Measurements from ENCODE around the gene ARID1A. TPM values are rescaled to one million over a fixed set of nuclear protein-coding genes. Genes with fewer than 3 reads are reported as not detected.

ARID1A gene
- total and polyA plus RNA-seq, 2 of the 4 experiments (the other 2 are of a cell fraction), result 14.0 to 40.7 TPM

DNA sequence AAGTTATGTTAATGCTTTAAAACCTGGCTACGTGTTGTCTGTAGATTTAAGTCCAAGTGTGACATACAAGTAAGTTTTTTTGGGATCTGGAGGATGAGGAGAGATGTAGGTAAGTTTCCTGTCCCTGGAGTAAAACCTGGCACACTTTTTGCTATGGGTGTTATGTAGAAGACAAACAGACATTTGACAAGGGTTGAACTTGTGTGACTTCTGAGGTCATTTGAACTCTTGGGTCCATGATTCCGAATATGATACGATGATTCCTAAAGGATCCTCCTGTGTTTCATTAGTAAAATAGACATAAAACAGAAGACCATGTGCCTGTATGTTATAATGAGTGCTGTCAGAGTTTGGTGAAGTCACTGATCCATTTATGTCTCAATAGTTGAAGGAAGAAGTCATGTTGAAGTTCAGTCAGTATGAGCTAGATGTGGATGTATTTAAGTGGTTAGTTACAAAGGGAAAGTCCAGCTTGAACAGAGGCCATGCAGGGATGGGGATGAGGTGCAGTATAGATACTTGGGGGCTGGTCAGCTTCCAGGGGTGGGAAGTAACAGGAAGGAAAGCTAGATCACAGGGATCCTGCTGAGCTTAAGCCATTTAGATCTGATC lies 44.3 kb downstream of the ARID1A start:
- Histone ChIP-seq H4K91ac (ENCODE audit: insufficient read depth, low read depth, low read length) (no peak overlapping the region), H3K4ac (ENCODE audit: low read depth, low read length) (no peak overlapping the region), H3K36me3 (ENCODE audit: control insufficient read depth, insufficient read depth, low read length) (peaks cover 32% of the 10 kb centered on the region), H2BK120ac (ENCODE audit: low read depth, low read length) (no peak overlapping the region), H4K5ac (ENCODE audit: low read depth, low read length) (no peak overlapping the region), H3K56ac (ENCODE audit: extremely low read depth, insufficient read depth, low read length) (no peak overlapping the region), H4K20me1 (ENCODE audit: insufficient read depth, low read length) (peaks cover 29% of the 10 kb centered on the region; the same call in 1 of the 2 replicates), H4K8ac (ENCODE audit: low read depth in 2 of 2, low read length in 2 of 2) (no peak overlapping the region), H3K79me1 (ENCODE audit: low read depth in 1 of 2, low read length in 2 of 2) (peaks cover 38 to 81% of the 10 kb centered on the region in 2 experiments), H3K14ac (replicated peaks; ENCODE audit: low read depth, low read length) (no peak overlapping the region), H3K4me2 (ENCODE audit: low read depth, low read length) (no peak overlapping the region), H3K4me1 (ENCODE audit: control insufficient read depth, insufficient read depth, low read length) (peaks cover 5% of the 10 kb centered on the region), H2AFZ (replicated peaks; ENCODE audit: low read length, poor library complexity) (no peak overlapping the region), H2BK5ac (ENCODE audit: low read depth, low read length, poor library complexity, severe bottlenecking) (peak overlapping the region; percentile 9), H2AK9ac (replicated peaks; ENCODE audit: low read depth, low read length, poor library complexity) (no peak overlapping the region), H3K23ac (ENCODE audit: low read depth, low read length) (no peak overlapping the region), H2BK15ac (ENCODE audit: low read depth, low read length) (no peak overlapping the region), H2AK5ac (ENCODE audit: low read depth, low read length) (no peak overlapping the region), H2BK20ac (ENCODE audit: low read depth, low read length) (no peak overlapping the region), H3K9ac (ENCODE audit: low read depth, low read length) (no peak overlapping the region), H3K9me1 (ENCODE audit: insufficient read depth, low read length) (peaks cover 11% of the 10 kb centered on the region; the same call in 1 of the 2 replicates), H3K9me3 (ENCODE audit: control insufficient read depth, insufficient read depth, low read length) (no peaks in the 10 kb centered on the region), H3K27ac (ENCODE audit: insufficient read depth, low read length) (no peak overlapping the region), H3K4me3 (ENCODE audit: insufficient read depth, low read depth, low read length) (no peak overlapping the region), H3K27me3 (ENCODE audit: control insufficient read depth, insufficient read depth, low read length) (no peaks in the 10 kb centered on the region), H3K18ac (ENCODE audit: low read depth, low read length) (no peak overlapping the region)
- intact Hi-C loops (cut with micrococcal nuclease) (no loop called here), in situ Hi-C loops (cut with MboI; ENCODE audit: low sequenced_read_pairs) (no loop called here), dilution Hi-C loops (cut with HindIII; ENCODE audit: low sequenced_read_pairs, unreplicated experiment) (no loop called here)
- BruUV-seq (replicated peaks), result no TSS peak
- TF ChIP-seq, protein P1, sequence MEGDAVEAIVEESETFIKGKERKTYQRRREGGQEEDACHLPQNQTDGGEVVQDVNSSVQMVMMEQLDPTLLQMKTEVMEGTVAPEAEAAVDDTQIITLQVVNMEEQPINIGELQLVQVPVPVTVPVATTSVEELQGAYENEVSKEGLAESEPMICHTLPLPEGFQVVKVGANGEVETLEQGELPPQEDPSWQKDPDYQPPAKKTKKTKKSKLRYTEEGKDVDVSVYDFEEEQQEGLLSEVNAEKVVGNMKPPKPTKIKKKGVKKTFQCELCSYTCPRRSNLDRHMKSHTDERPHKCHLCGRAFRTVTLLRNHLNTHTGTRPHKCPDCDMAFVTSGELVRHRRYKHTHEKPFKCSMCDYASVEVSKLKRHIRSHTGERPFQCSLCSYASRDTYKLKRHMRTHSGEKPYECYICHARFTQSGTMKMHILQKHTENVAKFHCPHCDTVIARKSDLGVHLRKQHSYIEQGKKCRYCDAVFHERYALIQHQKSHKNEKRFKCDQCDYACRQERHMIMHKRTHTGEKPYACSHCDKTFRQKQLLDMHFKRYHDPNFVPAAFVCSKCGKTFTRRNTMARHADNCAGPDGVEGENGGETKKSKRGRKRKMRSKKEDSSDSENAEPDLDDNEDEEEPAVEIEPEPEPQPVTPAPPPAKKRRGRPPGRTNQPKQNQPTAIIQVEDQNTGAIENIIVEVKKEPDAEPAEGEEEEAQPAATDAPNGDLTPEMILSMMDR (conservative IDR thresholded peaks at IDR 0.05; ENCODE audit: low read depth, low read length), result no peak
- TF ChIP-seq RAD21 (IDR thresholded peaks at IDR 0.05; ENCODE audit: low read length) (no peak), SMC3 (IDR thresholded peaks at IDR 0.05; ENCODE audit: low read depth, low read length) (no peak), MXI1 (IDR thresholded peaks at IDR 0.05; ENCODE audit: borderline replicate concordance, low read depth, low read length) (no peak), BHLHE40 (IDR thresholded peaks at IDR 0.05; ENCODE audit: low read depth, low read length) (no peak), CEBPB (IDR thresholded peaks at IDR 0.05; ENCODE audit: low read depth, low read length) (no peak), MAZ (IDR thresholded peaks at IDR 0.05; ENCODE audit: borderline replicate concordance, low read depth, low read length) (no peak), CHD1 (IDR thresholded peaks at IDR 0.05; ENCODE audit: low read depth, low read length) (no peak), MAFK (IDR thresholded peaks at IDR 0.05; ENCODE audit: low read depth, low read length) (no peak), RCOR1 (IDR thresholded peaks at IDR 0.05; ENCODE audit: insufficient replicate concordance, low read length) (no peak), NFE2L2 (IDR thresholded peaks at IDR 0.05; ENCODE audit: low read depth, low read length) (no peak), POLR2A (IDR thresholded peaks at IDR 0.05; ENCODE audit: low read depth, low read length) (no peak), RFX5 (IDR thresholded peaks at IDR 0.05; ENCODE audit: low read depth, low read length) (no peak), FOS (IDR thresholded peaks at IDR 0.05; ENCODE audit: low read depth, low read length) (no peak)
- TF ChIP-seq, protein P2, sequence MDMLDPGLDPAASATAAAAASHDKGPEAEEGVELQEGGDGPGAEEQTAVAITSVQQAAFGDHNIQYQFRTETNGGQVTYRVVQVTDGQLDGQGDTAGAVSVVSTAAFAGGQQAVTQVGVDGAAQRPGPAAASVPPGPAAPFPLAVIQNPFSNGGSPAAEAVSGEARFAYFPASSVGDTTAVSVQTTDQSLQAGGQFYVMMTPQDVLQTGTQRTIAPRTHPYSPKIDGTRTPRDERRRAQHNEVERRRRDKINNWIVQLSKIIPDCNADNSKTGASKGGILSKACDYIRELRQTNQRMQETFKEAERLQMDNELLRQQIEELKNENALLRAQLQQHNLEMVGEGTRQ (IDR thresholded peaks at IDR 0.05; ENCODE audit: low read depth, low read length), result no peak
- TF ChIP-seq, protein P3, sequence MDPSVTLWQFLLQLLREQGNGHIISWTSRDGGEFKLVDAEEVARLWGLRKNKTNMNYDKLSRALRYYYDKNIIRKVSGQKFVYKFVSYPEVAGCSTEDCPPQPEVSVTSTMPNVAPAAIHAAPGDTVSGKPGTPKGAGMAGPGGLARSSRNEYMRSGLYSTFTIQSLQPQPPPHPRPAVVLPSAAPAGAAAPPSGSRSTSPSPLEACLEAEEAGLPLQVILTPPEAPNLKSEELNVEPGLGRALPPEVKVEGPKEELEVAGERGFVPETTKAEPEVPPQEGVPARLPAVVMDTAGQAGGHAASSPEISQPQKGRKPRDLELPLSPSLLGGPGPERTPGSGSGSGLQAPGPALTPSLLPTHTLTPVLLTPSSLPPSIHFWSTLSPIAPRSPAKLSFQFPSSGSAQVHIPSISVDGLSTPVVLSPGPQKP (IDR thresholded peaks at IDR 0.05; ENCODE audit: borderline replicate concordance, low read depth, low read length), result no peak
- WGBS, 2 experiments (ENCODE audit: extremely low coverage in 2 of 2, insufficient read length in 1 of 2), result 100% methylated on average over 1 of the region's 3 CpGs; no CpG with 5 or more reads in 1 of the 2 experiments
- ATAC-seq (ENCODE audit: low read depth), result no peak
- no peak for DNase-seq
- ChIA-PET CTCF (no interaction called here), POLR2A (ENCODE audit: unreplicated experiment) (no interaction called here)
